ENCODE results near the gene ANKRD44. TPM values are rescaled to one million over a fixed set of nuclear protein-coding genes. Genes with fewer than 3 reads are reported as not detected.

The ANKRD44 gene
- polyA plus RNA-seq, 2 of the 4 experiments (the other 2 are of a cell fraction), result 0.97 to 5.9 TPM

DNA sequence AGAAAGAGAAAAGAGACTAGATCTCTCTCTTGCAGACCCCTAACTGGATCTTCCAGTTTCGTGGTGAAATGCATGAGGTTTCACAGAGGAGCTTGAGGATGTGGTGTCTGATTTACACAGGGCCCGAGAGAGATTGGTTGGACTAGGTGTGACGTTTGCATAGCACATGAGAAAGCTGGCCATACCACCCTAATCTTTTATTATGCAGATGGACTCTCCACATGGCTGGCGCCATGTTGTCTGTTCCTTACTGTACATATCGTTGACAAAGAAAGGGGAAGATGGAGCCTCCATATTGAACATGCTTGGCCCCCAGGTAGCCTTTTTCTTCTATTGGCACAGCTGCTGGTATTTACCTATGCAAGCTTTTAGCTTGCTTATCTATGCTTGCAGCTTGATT is 356.6 kb downstream of the ANKRD44 start:
- ChIA-PET POLR2A (no interaction called here), CTCF (no interaction called here)
- no peak overlapping the region for H3K4me2 ChIP-seq
- 73% methylated on average over 5 of the region's 5 CpGs for WGBS (ENCODE audit: missing lambda C conversion rate)
- H3K27ac ChIP-seq, result no peak overlapping the region
- ATAC-seq, result no peak
- H3K4me3 ChIP-seq, result no peak overlapping the region
- no peaks in the 10 kb centered on the region for H3K9me3 ChIP-seq
- no peak for TF ChIP-seq ZSCAN20 (CRISPR knock-in tag; IDR thresholded peaks at IDR 0.05)
- TF ChIP-seq CHD2 (IDR thresholded peaks at IDR 0.05; ENCODE audit: low read length, partially characterized antibody), result no peak
- TF ChIP-seq TFCP2L1 (CRISPR knock-in tag; IDR thresholded peaks at IDR 0.05), result no peak
- TF ChIP-seq, protein P1, sequence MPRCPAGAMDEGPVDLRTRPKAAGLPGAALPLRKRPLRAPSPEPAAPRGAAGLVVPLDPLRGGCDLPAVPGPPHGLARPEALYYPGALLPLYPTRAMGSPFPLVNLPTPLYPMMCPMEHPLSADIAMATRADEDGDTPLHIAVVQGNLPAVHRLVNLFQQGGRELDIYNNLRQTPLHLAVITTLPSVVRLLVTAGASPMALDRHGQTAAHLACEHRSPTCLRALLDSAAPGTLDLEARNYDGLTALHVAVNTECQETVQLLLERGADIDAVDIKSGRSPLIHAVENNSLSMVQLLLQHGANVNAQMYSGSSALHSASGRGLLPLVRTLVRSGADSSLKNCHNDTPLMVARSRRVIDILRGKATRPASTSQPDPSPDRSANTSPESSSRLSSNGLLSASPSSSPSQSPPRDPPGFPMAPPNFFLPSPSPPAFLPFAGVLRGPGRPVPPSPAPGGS (IDR thresholded peaks at IDR 0.05), result no peak
- TF ChIP-seq E2F6 (IDR thresholded peaks at IDR 0.05; ENCODE audit: borderline replicate concordance, low read depth), result no peak
- no peak for TF ChIP-seq EP300 (IDR thresholded peaks at IDR 0.05)
- TF ChIP-seq CEBPB (IDR thresholded peaks at IDR 0.05), result no peak
- TF ChIP-seq ZNF302 (CRISPR knock-in tag; IDR thresholded peaks at IDR 0.05), result no peak
- TF ChIP-seq MAX (IDR thresholded peaks at IDR 0.05), result no peak
- TF ChIP-seq RCOR1 (IDR thresholded peaks at IDR 0.05; ENCODE audit: low read depth, low read length), result no peak
- TF ChIP-seq HOXA7 (CRISPR knock-in tag; IDR thresholded peaks at IDR 0.05), result no peak
- TF ChIP-seq HDAC2 (IDR thresholded peaks at IDR 0.05), result no peak
- no peak for TF ChIP-seq POLR2A (IDR thresholded peaks at IDR 0.05; ENCODE audit: low read length)
- TF ChIP-seq, protein P2, sequence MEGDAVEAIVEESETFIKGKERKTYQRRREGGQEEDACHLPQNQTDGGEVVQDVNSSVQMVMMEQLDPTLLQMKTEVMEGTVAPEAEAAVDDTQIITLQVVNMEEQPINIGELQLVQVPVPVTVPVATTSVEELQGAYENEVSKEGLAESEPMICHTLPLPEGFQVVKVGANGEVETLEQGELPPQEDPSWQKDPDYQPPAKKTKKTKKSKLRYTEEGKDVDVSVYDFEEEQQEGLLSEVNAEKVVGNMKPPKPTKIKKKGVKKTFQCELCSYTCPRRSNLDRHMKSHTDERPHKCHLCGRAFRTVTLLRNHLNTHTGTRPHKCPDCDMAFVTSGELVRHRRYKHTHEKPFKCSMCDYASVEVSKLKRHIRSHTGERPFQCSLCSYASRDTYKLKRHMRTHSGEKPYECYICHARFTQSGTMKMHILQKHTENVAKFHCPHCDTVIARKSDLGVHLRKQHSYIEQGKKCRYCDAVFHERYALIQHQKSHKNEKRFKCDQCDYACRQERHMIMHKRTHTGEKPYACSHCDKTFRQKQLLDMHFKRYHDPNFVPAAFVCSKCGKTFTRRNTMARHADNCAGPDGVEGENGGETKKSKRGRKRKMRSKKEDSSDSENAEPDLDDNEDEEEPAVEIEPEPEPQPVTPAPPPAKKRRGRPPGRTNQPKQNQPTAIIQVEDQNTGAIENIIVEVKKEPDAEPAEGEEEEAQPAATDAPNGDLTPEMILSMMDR (IDR thresholded peaks at IDR 0.05), result no peak
- TF ChIP-seq MAZ (IDR thresholded peaks at IDR 0.05; ENCODE audit: borderline replicate concordance, low read depth, low read length), result no peak
- TF ChIP-seq POLR2AphosphoS2 (conservative IDR thresholded peaks at IDR 0.05; ENCODE audit: low read length), result no peak
- DNase-seq (ENCODE audit: low read depth in 1 of 2, low spot score in 1 of 2), result no peak
- no peaks in the 10 kb centered on the region for H3K4me1 ChIP-seq
- FAIRE-seq, result no peak

- CTCF ChIA-PET, result no interaction called here
- 89% methylated on average over 2 of the region's 2 CpGs for WGBS (ENCODE audit: missing lambda C conversion rate)
- POLR2A ChIA-PET, result interaction anchor here (0.6 kb wide), 1 partner anchor 36 kb away, joined by 4 read pairs; no protein-coding TSS in a partner anchor
- H3K27ac ChIP-seq, result no peak overlapping the region
- ATAC-seq, result no peak
- H3K4me2 ChIP-seq, result no peak overlapping the region
- H3K4me3 ChIP-seq, result no peak overlapping the region
- no peak for FAIRE-seq
- TF ChIP-seq MYC (IDR thresholded peaks at IDR 0.05; ENCODE audit: borderline replicate concordance, low read length) (no peak), TFCP2L1 (CRISPR knock-in tag; IDR thresholded peaks at IDR 0.05) (no peak), SREBF2 (IDR thresholded peaks at IDR 0.05) (no peak), FOSB (CRISPR knock-in tag; IDR thresholded peaks at IDR 0.05) (no peak), ZC3H11A (IDR thresholded peaks at IDR 0.05) (no peak)
- TF ChIP-seq, protein P3, sequence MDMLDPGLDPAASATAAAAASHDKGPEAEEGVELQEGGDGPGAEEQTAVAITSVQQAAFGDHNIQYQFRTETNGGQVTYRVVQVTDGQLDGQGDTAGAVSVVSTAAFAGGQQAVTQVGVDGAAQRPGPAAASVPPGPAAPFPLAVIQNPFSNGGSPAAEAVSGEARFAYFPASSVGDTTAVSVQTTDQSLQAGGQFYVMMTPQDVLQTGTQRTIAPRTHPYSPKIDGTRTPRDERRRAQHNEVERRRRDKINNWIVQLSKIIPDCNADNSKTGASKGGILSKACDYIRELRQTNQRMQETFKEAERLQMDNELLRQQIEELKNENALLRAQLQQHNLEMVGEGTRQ (IDR thresholded peaks at IDR 0.05), result no peak
- H3K9me3 ChIP-seq, result no peaks in the 10 kb centered on the region
- no peak for DNase-seq (ENCODE audit: low read depth in 1 of 2, low spot score in 1 of 2)
- H3K4me1 ChIP-seq, result no peaks in the 10 kb centered on the region
Observed at GRCh38 chr2:196952936-196953335, 357.6 kb downstream of the ANKRD44 start.

- H3K27ac ChIP-seq, result no peak overlapping the region
- TF ChIP-seq ZC3H11A (IDR thresholded peaks at IDR 0.05), result no peak
- TF ChIP-seq CHD2 (IDR thresholded peaks at IDR 0.05; ENCODE audit: low read length, partially characterized antibody), result no peak
- TF ChIP-seq CBX8 (IDR thresholded peaks at IDR 0.05), result no peak
- TF ChIP-seq RCOR1 (IDR thresholded peaks at IDR 0.05; ENCODE audit: low read depth, low read length), result no peak
- H3K4me2 ChIP-seq, result no peak overlapping the region
- no peaks in the 10 kb centered on the region for H3K4me1 ChIP-seq
- WGBS (ENCODE audit: missing lambda C conversion rate), result 44% methylated on average over 2 of the region's 2 CpGs
- no peaks in the 10 kb centered on the region for H3K9me3 ChIP-seq
- peak; percentile 30 to 51; a peak in 4 of 6 replicates for ATAC-seq
- no peak for DNase-seq (ENCODE audit: low read depth in 1 of 2, low spot score in 1 of 2)
- CTCF ChIA-PET, result interaction anchor here (0.7 kb wide), 1 partner anchor 9 kb away, joined by 3 read pairs; no protein-coding TSS in a partner anchor
- POLR2A ChIA-PET, result no interaction called here
- no peak overlapping the region for H3K4me3 ChIP-seq
- no peak for FAIRE-seq
Observed at GRCh38 chr2:196951973-196952372, 358.6 kb downstream of the ANKRD44 start.

All from A549 (cell line).